Adipocyte (in vitro differentiated cells): Measurements from ENCODE around the gene SMCP.

Experiments used
- DNase-seq: peaks from one replicate; pipeline ENCODE4 v3.0.0-alpha.2; 2015; ENCODE audit warnings: low read depth
- H3K27me3 ChIP-seq: replicated peaks from 2 replicates; pipeline ENCODE4 v1.7.0; 2013; ENCODE audit warnings: mild to moderate bottlenecking, low read length, moderate library complexity; ENCODE audit not compliant: control insufficient read depth, insufficient read depth
- H3K36me3 ChIP-seq: 2 replicates; pipeline ENCODE4 v1.7.0; 2013; ENCODE audit warnings: low read length, mild to moderate bottlenecking, moderate library complexity; ENCODE audit not compliant: control insufficient read depth, insufficient read depth, severe bottlenecking
- H3K4me1 ChIP-seq: 2 replicates; pipeline ENCODE4 v1.7.0; 2013; ENCODE audit warnings: mild to moderate bottlenecking, low read length, moderate library complexity; ENCODE audit not compliant: control insufficient read depth, insufficient read depth
- H3K4me3 ChIP-seq: 2 replicates; pipeline ENCODE4 v1.7.0; 2013; ENCODE audit warnings: mild to moderate bottlenecking, low read length, moderate library complexity
- H3K9ac ChIP-seq: 2 replicates; pipeline ENCODE4 v1.7.0; 2013; ENCODE audit warnings: mild to moderate bottlenecking, low read length, moderate library complexity
- H3K9me3 ChIP-seq: 2 replicates; pipeline ENCODE4 v1.7.0; 2013; ENCODE audit warnings: mild to moderate bottlenecking, low read length, moderate library complexity; ENCODE audit not compliant: control insufficient read depth

Gene SMCP

DNA sequence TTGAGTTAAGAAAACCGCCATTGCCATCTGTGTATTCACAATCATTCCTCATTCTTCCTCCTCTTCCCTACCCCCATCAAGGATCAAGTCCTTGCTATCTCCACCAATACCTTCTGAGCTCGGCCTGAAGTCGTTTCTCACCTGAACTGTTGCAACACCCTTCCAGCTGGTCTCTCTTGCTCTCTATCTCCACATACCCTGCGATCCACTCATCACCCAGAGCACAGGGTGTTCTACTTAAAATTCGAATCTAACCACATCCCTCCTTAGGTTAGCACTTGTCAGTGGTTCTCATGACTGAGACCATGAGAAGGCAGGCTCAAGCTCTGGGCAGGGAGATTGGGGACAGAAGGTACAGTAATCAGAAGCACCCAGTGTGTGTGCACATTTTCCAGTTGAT is 34.8 kb downstream of the SMCP start:
- H3K9me3 ChIP-seq = peaks cover 2% of the 10 kb centered on the region
- H3K36me3 ChIP-seq = no peaks in the 10 kb centered on the region
- H3K4me3 ChIP-seq = no peak overlapping the region
- no peaks in the 10 kb centered on the region for H3K4me1 ChIP-seq
- H3K27me3 ChIP-seq = peaks cover 17% of the 10 kb centered on the region
- no peak for DNase-seq
- no peak overlapping the region for H3K9ac ChIP-seq

DNA sequence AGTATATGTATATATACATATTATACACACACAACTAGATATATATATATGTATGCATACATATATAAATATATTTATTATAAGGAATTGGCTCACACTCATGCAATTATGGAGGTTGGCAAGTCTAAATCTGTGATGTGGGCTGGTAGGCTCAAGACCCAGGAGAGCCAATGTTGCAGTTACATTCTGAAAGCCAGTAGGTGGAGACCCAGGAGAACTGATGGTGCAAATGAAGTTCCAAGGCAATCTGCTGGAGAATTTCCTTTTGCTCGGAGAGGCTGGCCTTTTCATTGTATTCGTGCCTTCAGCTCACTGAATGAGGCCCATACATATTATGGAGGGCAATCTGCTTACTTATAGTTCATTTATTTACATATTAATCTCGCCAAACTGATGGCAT is 39.7 kb downstream of the SMCP start:
- no peaks in the 10 kb centered on the region for H3K36me3 ChIP-seq
- H3K4me1 ChIP-seq = no peaks in the 10 kb centered on the region
- DNase-seq = no peak
- H3K9me3 ChIP-seq = peaks cover 2% of the 10 kb centered on the region
- H3K27me3 ChIP-seq = no peaks in the 10 kb centered on the region
- H3K4me3 ChIP-seq = no peak overlapping the region
- no peak overlapping the region for H3K9ac ChIP-seq

DNA sequence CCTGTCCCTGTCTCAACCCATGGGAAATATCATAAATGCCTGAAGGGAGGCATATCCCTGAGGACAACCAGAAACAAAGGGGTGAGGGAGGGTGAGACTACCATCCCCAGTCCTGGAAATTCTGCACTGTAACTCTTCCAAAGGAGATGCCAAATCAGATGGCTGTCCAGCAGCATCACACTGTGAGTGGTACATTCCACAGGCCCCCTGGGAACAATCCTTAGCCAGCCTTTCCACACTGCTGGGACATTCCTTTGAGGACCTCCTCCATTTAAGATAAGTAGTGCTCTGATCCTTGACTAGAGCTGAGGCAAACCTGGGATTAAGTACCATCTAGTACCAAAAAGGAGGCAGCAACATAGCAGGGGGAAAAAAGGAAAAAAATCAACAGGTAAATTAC is 40.9 kb downstream of the SMCP start:
- Histone ChIP-seq H3K9me3 (peaks cover 2% of the 10 kb centered on the region), H3K4me1 (no peaks in the 10 kb centered on the region), H3K36me3 (no peaks in the 10 kb centered on the region), H3K9ac (no peak overlapping the region), H3K4me3 (no peak overlapping the region), H3K27me3 (no peaks in the 10 kb centered on the region)
- no peak for DNase-seq

DNA sequence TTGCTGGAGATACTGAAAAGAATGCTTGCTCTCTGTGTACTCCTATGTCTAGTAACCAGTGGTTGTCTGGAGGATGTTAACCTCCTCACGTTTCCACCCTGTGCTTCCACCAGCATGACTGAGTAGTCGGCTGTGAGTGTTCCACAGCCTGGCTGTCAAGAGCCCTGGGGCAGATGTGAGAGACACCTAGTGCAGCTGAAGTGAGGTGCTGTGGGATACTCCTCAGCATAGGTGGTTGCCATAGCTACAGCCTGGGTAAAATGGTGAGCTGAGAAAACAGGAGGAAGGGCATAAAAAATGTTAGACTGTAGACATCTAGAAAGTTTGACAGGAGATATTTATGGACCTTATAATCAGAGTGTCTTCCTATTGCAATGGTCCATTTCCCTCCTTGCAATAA is 46.1 kb downstream of the SMCP start:
- Histone ChIP-seq H3K36me3 (no peaks in the 10 kb centered on the region), H3K4me1 (no peaks in the 10 kb centered on the region), H3K9ac (no peak overlapping the region), H3K4me3 (no peak overlapping the region), H3K27me3 (no peaks in the 10 kb centered on the region), H3K9me3 (no peaks in the 10 kb centered on the region)
- no peak for DNase-seq

DNA sequence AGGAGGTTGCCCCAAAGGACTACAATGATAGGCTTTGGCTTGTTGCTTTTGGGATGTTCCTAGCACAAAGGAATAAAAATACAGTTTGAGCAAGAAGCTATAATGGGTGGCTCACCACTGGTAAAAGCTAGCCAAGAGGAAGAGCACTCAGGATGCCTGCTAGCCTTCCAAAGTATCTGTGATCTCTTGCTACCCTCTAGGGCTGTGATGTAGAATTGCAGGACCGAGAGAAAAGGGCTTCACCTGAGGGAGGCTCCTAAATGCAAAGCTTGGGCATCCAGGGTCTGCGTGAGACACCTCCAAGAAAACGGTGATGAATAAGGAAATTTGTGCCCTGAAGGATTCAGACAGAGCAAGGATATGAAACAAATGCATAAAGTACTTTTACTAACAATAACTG is 48.0 kb downstream of the SMCP start:
- H3K4me3 ChIP-seq = no peak overlapping the region
- no peak for DNase-seq

DNA sequence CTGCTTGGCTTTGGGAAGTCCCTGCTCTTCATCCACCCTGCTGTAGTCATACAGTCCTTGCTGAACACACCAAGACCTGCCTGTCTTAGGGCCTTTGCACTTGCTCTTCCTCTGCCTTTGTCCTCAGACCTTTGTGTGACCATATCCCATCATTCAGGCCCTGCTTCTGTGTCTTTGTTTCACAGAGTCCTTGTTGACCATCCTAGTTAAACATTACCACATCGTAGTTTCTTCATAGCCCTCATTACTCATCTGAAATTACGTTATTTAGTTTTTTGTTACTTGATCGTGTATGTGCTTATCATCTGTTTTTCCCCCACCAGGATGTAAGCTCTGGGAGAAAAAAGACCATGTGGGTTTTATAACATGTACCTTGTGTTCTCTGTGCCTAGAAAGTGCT is 50.5 kb downstream of the SMCP start:
- Histone ChIP-seq H3K4me3 (no peak overlapping the region), H3K27me3 (no peaks in the 10 kb centered on the region), H3K36me3 (no peaks in the 10 kb centered on the region), H3K4me1 (no peaks in the 10 kb centered on the region), H3K9ac (no peak overlapping the region), H3K9me3 (no peaks in the 10 kb centered on the region)
- no peak for DNase-seq

More for the DNA sequence above, 48.0 kb downstream of the SMCP start:
- H3K36me3 ChIP-seq = no peaks in the 10 kb centered on the region
- H3K9me3 ChIP-seq = no peaks in the 10 kb centered on the region
- H3K27me3 ChIP-seq = no peaks in the 10 kb centered on the region
- no peaks in the 10 kb centered on the region for H3K4me1 ChIP-seq
- no peak overlapping the region for H3K9ac ChIP-seq

DNA sequence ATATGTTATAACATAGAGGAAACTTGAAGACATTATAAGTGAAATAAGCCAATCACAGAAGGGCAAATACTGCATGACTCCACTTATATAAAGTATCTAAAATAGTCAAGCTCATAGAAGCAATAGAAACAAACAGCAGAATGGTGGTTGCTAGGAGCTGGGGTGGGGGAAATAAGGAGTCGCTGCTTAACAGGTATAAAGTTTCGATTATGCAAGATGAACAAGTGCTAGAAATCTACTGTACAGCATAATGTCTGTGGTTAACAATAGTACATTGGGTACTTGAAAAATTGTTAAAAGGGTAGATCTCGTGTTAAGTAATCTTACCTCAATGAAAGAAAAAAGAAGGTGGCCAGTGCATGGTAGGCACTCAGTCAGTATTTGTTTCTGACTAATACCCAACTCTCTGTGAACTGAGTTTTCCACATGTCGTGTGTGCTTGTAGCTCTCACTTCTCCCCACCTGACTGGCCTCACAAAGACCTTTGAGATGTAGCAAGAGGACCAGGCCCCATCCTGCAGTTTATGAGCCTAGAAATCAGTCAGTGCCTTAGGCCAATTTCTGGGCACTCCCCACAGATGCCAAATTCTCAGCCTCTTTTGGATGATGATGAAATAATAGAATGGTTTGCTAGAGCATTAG is 54.2 kb downstream of the SMCP start:
- H3K9ac ChIP-seq = no peak overlapping the region
- no peaks in the 10 kb centered on the region for H3K36me3 ChIP-seq
- DNase-seq = no peak
- no peaks in the 10 kb centered on the region for H3K9me3 ChIP-seq
- no peaks in the 10 kb centered on the region for H3K4me1 ChIP-seq
- no peak overlapping the region for H3K4me3 ChIP-seq
- peaks cover 12% of the 10 kb centered on the region for H3K27me3 ChIP-seq

DNA sequence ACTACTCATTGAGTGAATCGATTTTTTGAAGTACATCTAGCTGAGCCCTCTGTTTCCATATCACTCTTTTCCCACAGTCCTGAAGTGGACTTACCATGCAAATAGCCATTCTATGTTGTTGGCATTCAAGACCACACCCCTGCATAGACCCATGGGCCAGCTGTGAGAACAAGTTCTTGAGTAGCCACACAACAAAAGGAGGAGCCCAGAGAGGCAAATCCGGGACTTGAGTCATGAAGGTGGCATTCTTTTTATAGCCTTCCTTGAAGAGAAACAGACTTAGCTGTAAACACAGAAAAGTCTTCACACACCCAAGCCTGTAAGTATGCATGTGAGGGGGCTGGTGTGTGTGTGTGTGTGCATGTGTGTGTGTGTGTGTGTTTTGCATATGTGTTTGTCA is 55.1 kb downstream of the SMCP start:
- Histone ChIP-seq H3K4me3 (no peak overlapping the region), H3K9me3 (no peaks in the 10 kb centered on the region), H3K4me1 (no peaks in the 10 kb centered on the region), H3K27me3 (peaks cover 12% of the 10 kb centered on the region), H3K36me3 (no peaks in the 10 kb centered on the region), H3K9ac (no peak overlapping the region)
- no peak for DNase-seq
